Chondrocyte (in vitro differentiated cells): Measurements from ENCODE around the gene MMP17. TPM values are rescaled to one million over a fixed set of nuclear protein-coding genes. Genes with fewer than 3 reads are reported as not detected.

Experiments used
- DNase-seq: peaks from one replicate; pipeline ENCODE4 v3.0.0; 2021; ENCODE audit warnings: mixed read lengths, low spot score
- H3K27ac Mint-ChIP-seq: one replicate; pipeline ENCODE4 v1.8.0; 2021; ENCODE audit warnings: mild to moderate bottlenecking, moderate library complexity, mixed read lengths; ENCODE audit not compliant: unreplicated experiment
- H3K27me3 Mint-ChIP-seq: 2 replicates; pipeline ENCODE4 v1.8.0; 2021; ENCODE audit warnings: low read depth, mixed read lengths
- H3K36me3 Mint-ChIP-seq: 2 replicates; pipeline ENCODE4 v1.8.0; 2021; ENCODE audit warnings: low read depth, mixed read lengths
- H3K4me1 Mint-ChIP-seq: 2 replicates; pipeline ENCODE4 v1.8.0; 2021; ENCODE audit warnings: low read depth, mild to moderate bottlenecking, mixed read lengths
- H3K4me3 Mint-ChIP-seq: one replicate; pipeline ENCODE4 v1.8.0; 2021; ENCODE audit warnings: mild to moderate bottlenecking, moderate library complexity, mixed read lengths; ENCODE audit not compliant: unreplicated experiment
- H3K9me3 Mint-ChIP-seq: 2 replicates; pipeline ENCODE4 v1.8.0; 2021; ENCODE audit warnings: low read depth, mixed read lengths
- total RNA-seq: library from RNA; stranded (reverse); gene quantifications from 3 replicates; pipeline ENCODE4 v1.2.1, GENCODE V29; 2021
- TF ChIP-seq, protein P1 (sequence below): fragments of 200-600 bp; sonication (generic); IDR thresholded peaks from 2 replicates; pipeline ENCODE4 v1.5.0; 2021; ENCODE audit warnings: antibody characterized with exemption, mild to moderate bottlenecking, moderate library complexity

The MMP17 gene
- total RNA-seq, 1 donor from 2014 or later, result 1.3 TPM

GRCh38 chr12:131800594-131801135 is 27.5 kb upstream of the MMP17 start:
- peaks cover 22% of the 10 kb centered on the region for H3K36me3 Mint-ChIP-seq
- H3K27me3 Mint-ChIP-seq, result no peaks in the 10 kb centered on the region
- peaks cover 7% of the 10 kb centered on the region for H3K4me1 Mint-ChIP-seq
- H3K9me3 Mint-ChIP-seq, result peaks cover 2% of the 10 kb centered on the region
- no peak overlapping the region for H3K4me3 Mint-ChIP-seq
- no peak for DNase-seq
- TF ChIP-seq, protein P1, sequence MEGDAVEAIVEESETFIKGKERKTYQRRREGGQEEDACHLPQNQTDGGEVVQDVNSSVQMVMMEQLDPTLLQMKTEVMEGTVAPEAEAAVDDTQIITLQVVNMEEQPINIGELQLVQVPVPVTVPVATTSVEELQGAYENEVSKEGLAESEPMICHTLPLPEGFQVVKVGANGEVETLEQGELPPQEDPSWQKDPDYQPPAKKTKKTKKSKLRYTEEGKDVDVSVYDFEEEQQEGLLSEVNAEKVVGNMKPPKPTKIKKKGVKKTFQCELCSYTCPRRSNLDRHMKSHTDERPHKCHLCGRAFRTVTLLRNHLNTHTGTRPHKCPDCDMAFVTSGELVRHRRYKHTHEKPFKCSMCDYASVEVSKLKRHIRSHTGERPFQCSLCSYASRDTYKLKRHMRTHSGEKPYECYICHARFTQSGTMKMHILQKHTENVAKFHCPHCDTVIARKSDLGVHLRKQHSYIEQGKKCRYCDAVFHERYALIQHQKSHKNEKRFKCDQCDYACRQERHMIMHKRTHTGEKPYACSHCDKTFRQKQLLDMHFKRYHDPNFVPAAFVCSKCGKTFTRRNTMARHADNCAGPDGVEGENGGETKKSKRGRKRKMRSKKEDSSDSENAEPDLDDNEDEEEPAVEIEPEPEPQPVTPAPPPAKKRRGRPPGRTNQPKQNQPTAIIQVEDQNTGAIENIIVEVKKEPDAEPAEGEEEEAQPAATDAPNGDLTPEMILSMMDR, result no peak
- no peak overlapping the region for H3K27ac Mint-ChIP-seq

DNA sequence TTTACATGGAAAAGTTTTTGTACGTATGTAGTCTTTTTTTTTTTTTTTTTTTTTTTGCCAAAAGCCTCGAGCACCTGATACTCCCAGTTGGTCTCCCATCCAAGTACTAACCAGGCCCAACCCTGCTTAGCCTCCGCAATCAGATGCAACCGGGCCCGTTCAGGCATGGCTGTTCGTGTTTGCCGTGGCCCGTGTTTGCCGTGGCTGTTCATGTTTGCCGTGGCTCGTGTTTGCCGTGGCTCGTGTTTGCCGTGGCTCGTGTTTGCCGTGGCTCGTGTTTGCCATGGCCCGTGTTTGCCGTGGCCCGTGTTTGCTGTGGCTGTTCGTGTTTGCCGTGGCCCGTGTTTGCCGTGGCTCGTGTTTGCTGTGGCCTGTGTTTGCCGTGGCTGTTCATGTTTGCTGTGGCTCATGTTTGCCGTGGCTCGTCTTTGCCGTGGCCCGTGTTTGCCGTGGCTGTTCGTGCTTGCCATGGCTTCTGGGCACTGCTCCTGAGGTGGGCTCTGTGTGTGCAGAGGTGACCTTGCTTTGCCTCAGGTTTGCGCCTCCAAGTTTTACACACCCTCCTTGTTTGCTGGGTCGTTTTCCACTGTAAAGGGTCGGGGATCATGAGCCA is 26.8 kb upstream of the MMP17 start:
- TF ChIP-seq, protein P1, result no peak
- peaks cover 7% of the 10 kb centered on the region for H3K4me1 Mint-ChIP-seq
- DNase-seq, result no peak
- H3K36me3 Mint-ChIP-seq, result peaks cover 20% of the 10 kb centered on the region
- H3K27ac Mint-ChIP-seq, result no peak overlapping the region
- H3K9me3 Mint-ChIP-seq, result peaks cover 2% of the 10 kb centered on the region
- H3K4me3 Mint-ChIP-seq, result no peak overlapping the region
- H3K27me3 Mint-ChIP-seq, result no peaks in the 10 kb centered on the region

GRCh38 chr12:131803961-131804521 is 24.2 kb upstream of the MMP17 start:
- peaks cover 2% of the 10 kb centered on the region for H3K9me3 Mint-ChIP-seq
- TF ChIP-seq, protein P1, result no peak
- H3K4me1 Mint-ChIP-seq, result peaks cover 7% of the 10 kb centered on the region
- no peaks in the 10 kb centered on the region for H3K27me3 Mint-ChIP-seq
- peaks cover 16% of the 10 kb centered on the region for H3K36me3 Mint-ChIP-seq
- peak; percentile 32 for DNase-seq
- H3K4me3 Mint-ChIP-seq, result no peak overlapping the region
- H3K27ac Mint-ChIP-seq, result no peak overlapping the region

DNA sequence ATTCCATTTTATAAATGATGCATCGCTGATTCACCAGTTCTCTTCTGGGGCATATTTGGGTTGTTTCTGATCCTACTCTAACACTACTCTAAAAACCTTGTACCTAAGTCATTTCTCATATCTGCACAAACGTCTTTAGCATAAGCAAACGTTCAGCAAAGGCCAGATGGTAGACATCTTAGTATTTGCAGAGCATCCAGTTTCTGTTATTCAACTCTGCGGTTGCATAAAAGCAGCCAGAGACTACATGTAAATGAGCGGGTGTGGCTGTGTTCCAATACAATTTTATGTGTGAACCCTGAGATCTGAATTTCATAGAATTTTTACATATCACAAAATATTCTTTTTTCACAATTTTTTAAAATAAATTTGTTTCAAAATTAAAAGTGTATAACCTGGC is 22.8 kb upstream of the MMP17 start:
- Mint-ChIP-seq H3K9me3 (peaks cover 2% of the 10 kb centered on the region), H3K27ac (no peak overlapping the region), H3K27me3 (no peaks in the 10 kb centered on the region), H3K4me1 (peaks cover 7% of the 10 kb centered on the region), H3K36me3 (peaks cover 8% of the 10 kb centered on the region), H3K4me3 (no peak overlapping the region)
- DNase-seq, result no peak
- TF ChIP-seq, protein P1, result no peak

GRCh38 chr12:131806674-131807073 is 21.5 kb upstream of the MMP17 start:
- Mint-ChIP-seq H3K36me3 (peaks cover 4% of the 10 kb centered on the region), H3K4me3 (no peak overlapping the region), H3K9me3 (peaks cover 2% of the 10 kb centered on the region), H3K27me3 (no peaks in the 10 kb centered on the region), H3K27ac (no peak overlapping the region), H3K4me1 (peaks cover 7% of the 10 kb centered on the region)
- TF ChIP-seq, protein P1, result no peak
- no peak for DNase-seq
